GM12873 (cell line): ENCODE measurements around the gene NCKAP5.

Experiments
- CTCF ChIP-seq: IDR thresholded peaks from 2 replicates; pipeline ENCODE4 v1.5.1; 2012; ENCODE audit warnings: low read depth, mild to moderate bottlenecking, moderate library complexity, low read length, control low read depth; ENCODE audit not compliant: insufficient read depth; ENCODE audit errors: missing control alignments

The NCKAP5 gene

DNA sequence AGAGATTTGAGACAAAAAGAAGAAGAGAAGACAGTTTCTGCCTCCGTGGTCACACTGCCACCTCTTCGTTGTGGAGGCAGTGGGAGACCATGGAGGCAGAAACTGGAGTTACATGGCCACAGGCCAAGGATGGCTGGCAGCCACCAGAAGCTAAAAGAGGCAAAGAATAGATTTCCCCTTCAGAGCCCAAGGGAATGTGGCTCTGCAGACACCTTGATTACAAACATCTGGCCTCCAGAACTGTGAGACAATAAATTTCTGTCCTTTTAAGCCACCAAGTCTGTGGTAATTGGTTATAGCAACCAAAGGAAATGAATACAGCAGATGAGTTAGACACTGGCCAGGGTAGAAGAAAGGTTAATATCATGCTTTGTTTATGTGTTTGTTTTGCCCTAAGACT is 477.9 kb downstream of the NCKAP5 start:
- TF ChIP-seq CTCF = no peak

GRCh38 chr2:133086176-133086575 is 482.1 kb downstream of the NCKAP5 start:
- TF ChIP-seq CTCF = no peak

DNA sequence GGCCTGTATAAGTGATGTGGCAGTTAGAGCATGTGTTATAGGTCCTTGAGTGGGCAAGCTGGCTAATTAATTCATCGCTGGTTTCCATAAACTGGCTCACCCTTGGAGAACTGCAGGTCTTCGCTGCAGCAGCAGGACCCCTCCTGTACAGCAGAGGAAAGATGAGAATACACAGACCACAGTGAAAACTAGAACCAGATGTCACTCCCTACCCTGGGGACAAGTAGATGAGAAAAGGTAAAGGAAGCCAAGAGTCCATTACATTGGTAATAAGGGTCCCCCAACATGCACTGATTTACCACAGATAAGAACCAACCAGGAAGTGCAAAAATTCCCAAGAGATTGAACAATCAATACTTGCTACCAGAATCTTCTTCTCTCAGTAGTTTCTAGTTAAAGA is 482.6 kb downstream of the NCKAP5 start:
- no peak for TF ChIP-seq CTCF

DNA sequence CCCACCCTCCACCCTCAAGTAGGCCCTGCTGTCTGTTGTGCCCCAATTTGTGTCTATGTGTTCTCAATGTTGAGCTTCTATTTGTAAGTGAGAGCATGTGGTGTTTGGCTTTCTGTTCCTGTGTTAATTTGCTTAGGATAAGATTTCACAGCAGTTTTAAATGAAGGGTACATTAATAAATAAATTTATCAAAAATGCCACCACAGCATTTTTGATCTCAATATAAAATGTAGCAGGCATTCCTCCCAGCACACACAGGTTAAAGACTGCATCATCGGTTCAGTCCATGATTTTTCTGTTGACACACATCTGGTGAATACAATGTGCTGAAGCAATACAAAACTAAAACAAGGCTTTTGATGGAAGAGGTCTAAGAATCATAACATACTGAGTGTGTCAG is 486.2 kb downstream of the NCKAP5 start:
- no peak for TF ChIP-seq CTCF

GRCh38 chr2:133080822-133081221 is 487.4 kb downstream of the NCKAP5 start:
- TF ChIP-seq CTCF = no peak

DNA sequence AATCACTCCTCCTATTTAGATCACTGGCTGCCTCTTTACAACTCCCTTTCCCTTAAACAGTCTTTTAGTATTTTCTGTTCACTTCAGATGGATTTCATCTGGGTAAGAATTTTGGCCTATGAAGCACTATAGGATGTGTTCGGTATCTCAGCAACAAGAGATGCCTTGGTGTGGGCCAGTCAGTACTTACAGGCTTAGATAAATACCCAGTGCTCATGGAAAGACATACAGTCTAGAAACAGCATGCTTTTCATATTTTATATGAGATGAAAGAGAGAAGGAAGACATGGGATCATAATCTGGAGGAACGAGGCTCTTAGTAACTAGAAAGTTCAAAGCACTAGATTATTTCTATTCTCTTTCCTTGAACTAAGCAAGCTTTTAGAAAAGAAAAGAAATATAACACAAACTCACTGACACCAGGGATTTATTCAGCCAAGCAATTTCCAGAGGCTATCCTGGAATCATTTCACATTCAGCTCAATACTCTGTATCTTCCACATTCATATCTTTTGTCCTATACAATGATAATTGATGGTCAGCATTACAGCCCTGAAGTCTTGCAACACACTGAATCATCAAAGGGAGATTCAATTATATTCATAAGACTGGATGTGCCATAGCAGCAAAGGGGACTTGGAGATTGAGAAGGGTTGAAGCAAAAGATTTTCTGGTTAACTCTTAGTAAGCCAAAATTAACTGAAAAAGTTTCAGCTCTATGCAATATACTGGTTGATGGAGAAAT is 489.4 kb downstream of the NCKAP5 start:
- no peak for TF ChIP-seq CTCF

DNA sequence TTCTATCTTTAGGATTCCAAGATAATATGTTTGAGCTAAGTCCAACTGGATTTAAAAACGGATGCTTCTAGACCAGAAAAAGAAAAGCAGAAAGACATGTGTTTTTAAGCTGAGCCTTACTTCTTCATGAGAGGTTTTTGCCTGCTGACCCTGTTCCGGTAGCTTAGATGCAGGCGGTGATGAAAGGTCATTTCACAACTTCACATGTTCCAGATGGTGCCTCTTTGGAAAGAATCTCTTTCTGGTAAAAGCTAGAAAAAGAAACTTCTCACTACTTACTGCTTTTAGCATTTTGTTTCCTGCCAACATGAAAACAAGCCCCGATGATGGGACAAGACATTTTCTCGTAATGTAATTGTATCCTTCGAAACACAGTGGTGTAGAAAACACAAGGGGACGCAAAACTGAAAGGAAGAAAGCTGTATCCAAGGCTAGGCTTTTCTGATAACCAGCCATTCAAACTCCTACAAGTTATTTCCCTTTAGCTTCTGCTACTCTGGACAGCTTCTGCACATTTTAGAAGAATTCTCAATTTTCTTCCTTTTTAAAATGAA is 490.9 kb downstream of the NCKAP5 start:
- no peak for TF ChIP-seq CTCF
